Stomach (tissue), 4 donors: ENCODE results near the gene MRPS15.

Experiments used
- EP300 ChIP-seq: sonication (generic); formaldehyde crosslinking; IDR thresholded peaks from one replicate; pipeline ENCODE4 v1.6.1; 2017; ENCODE audit warnings: antibody characterized with exemption
- POLR2A ChIP-seq, 4 donors: fragments of 450-650 bp; IDR thresholded peaks; one replicate each; pipeline ENCODE4 v1.6.1; 2016; ENCODE audit warnings: antibody characterized with exemption in 4 of 4, control low read depth in 2 of 4, mild to moderate bottlenecking in 1 of 4, moderate library complexity in 1 of 4
- POLR2AphosphoS5 ChIP-seq, 3 donors: sonication (generic); formaldehyde crosslinking; IDR thresholded peaks; one replicate each; pipeline ENCODE4 v1.6.1; 2016; ENCODE audit warnings: antibody characterized with exemption in 3 of 3
- TF ChIP-seq, protein P1 (sequence below), 7 experiments: fragments of 450-650 bp in 4 of 7; fragments of 200-600 bp in 3 of 7; sonication (generic) in 3 of 7; IDR thresholded peaks; one replicate each; pipeline ENCODE4 v1.5.1; 2016 to 2019; ENCODE audit warnings: antibody characterized with exemption in 7 of 7, control low read depth in 2 of 7, mild to moderate bottlenecking in 1 of 7

DNA sequence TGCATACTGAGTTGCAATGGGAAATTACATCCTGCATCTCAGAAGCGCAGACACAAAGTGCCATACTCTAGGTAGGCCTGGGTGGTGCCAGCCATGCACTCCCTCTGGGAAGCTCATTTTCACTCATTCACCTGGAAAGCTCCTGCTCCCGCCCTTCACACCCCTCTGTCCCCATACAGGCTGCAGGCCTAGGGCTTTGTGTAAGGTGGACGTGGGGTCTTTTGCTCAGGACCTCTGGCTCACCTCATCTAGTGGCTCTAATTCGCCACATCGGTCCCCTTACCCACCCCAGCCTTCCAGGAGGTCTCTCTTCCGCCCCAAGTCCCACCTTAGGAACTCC, 751 bp downstream of the MRPS15 start:
- TF ChIP-seq, protein P1, sequence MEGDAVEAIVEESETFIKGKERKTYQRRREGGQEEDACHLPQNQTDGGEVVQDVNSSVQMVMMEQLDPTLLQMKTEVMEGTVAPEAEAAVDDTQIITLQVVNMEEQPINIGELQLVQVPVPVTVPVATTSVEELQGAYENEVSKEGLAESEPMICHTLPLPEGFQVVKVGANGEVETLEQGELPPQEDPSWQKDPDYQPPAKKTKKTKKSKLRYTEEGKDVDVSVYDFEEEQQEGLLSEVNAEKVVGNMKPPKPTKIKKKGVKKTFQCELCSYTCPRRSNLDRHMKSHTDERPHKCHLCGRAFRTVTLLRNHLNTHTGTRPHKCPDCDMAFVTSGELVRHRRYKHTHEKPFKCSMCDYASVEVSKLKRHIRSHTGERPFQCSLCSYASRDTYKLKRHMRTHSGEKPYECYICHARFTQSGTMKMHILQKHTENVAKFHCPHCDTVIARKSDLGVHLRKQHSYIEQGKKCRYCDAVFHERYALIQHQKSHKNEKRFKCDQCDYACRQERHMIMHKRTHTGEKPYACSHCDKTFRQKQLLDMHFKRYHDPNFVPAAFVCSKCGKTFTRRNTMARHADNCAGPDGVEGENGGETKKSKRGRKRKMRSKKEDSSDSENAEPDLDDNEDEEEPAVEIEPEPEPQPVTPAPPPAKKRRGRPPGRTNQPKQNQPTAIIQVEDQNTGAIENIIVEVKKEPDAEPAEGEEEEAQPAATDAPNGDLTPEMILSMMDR (IDR thresholded peaks at IDR 0.05), result no peak
- no peak for TF ChIP-seq POLR2AphosphoS5 (IDR thresholded peaks at IDR 0.05)
- TF ChIP-seq POLR2A (IDR thresholded peaks at IDR 0.05), result no peak
- TF ChIP-seq EP300, result no peak
